H1 (cell line): ENCODE measurements around the gene MEX3D. TPM values are rescaled to one million over a fixed set of nuclear protein-coding genes. Genes with fewer than 3 reads are reported as not detected.

Source experiments
- CTCF ChIA-PET: fragments of 300-600 bp; sonication (Branson Sonifier 250); formaldehyde crosslinking; loops from one replicate; lab custom pipeline; 2021; ENCODE audit not compliant: partially characterized antibody; lab: Charles Lee
- POLR2A ChIA-PET: fragments of 300-600 bp; sonication (Branson Sonifier 250); formaldehyde crosslinking; loops from one replicate; lab custom pipeline; 2021; ENCODE audit warnings: inconsistent platforms; ENCODE audit not compliant: partially characterized antibody; lab: Charles Lee
- DNase-seq, 2 experiments: peaks; one replicate each; pipeline versions ENCODE4 v3.0.0 to v3.0.0-alpha.2; 2010 to 2022; ENCODE audit warnings: low spot score in 2 of 2, low read depth in 1 of 2, mixed read lengths in 1 of 2
- FAIRE-seq: peaks from 2 replicates; lab custom pipeline; 2011; peaks lifted over from hg19 to GRCh38; lab: Jason Lieb, UNC
- H2AFZ ChIP-seq: 2 replicates; pipeline ENCODE4 v1.8.1; 2012; ENCODE audit warnings: low read length, inconsistent platforms
- H2AK5ac ChIP-seq: 2 replicates; pipeline ENCODE4 v1.6.1; 2013; ENCODE audit warnings: low read depth, low read length
- H2BK120ac ChIP-seq: replicated peaks from 2 replicates; pipeline ENCODE3; 2013; ENCODE audit warnings: low read depth, low read length, inconsistent platforms
- H2BK12ac ChIP-seq: 2 replicates; pipeline ENCODE4 v1.6.1; 2013; ENCODE audit warnings: low read depth, low read length
- H2BK15ac ChIP-seq: 2 replicates; pipeline ENCODE4 v1.6.1; 2013; ENCODE audit warnings: low read length
- H2BK20ac ChIP-seq: 2 replicates; pipeline ENCODE4 v1.6.1; 2013; ENCODE audit warnings: low read length
- H2BK5ac ChIP-seq: 2 replicates; pipeline ENCODE4 v1.6.1; 2013; ENCODE audit warnings: low read depth, low read length
- H3K14ac ChIP-seq: 2 replicates; pipeline ENCODE4 v1.6.1; 2013; ENCODE audit warnings: inconsistent platforms; ENCODE audit not compliant: insufficient read length
- H3K18ac ChIP-seq: 2 replicates; pipeline ENCODE4 v1.6.1; 2013; ENCODE audit warnings: low read length; ENCODE audit errors: extremely low read depth
- H3K23ac ChIP-seq: 2 replicates; pipeline ENCODE4 v1.6.1; 2013; ENCODE audit warnings: inconsistent platforms; ENCODE audit not compliant: insufficient read length
- H3K23me2 ChIP-seq: 2 replicates; pipeline ENCODE4 v1.6.1; 2013; ENCODE audit warnings: low read depth, low read length
- H3K27ac ChIP-seq: 2 replicates; pipeline ENCODE4 v1.6.1; 2011; ENCODE audit warnings: low read depth, low read length, inconsistent platforms
- H3K27me3 ChIP-seq, 4 experiments: replicated peaks in 1 of 4; 1 replicate in 1 of 4; 2 replicates in 3 of 4; pipeline versions ENCODE4 v1.6.1 to v1.8.1; 2011 to 2013; ENCODE audit warnings: low read length in 3 of 4, mild to moderate bottlenecking in 3 of 4, inconsistent platforms in 2 of 4, mixed read lengths in 2 of 4, moderate library complexity in 1 of 4; ENCODE audit not compliant: control insufficient read depth in 3 of 4, insufficient read depth in 3 of 4; ENCODE audit errors: extremely low read depth in 1 of 4
- H3K36me3 ChIP-seq, 4 experiments: 2 replicates each; pipeline versions ENCODE4 v1.6.1 to v1.8.1; 2011 to 2013; ENCODE audit warnings: mild to moderate bottlenecking in 4 of 4, low read length in 3 of 4, moderate library complexity in 2 of 4, control low read depth in 1 of 4, inconsistent platforms in 1 of 4; ENCODE audit not compliant: insufficient read depth in 4 of 4, control insufficient read depth in 2 of 4
- H3K4ac ChIP-seq: replicated peaks from 2 replicates; pipeline ENCODE3; 2013; ENCODE audit warnings: low read length, low read depth, mixed read lengths, inconsistent platforms; ENCODE audit not compliant: insufficient read length
- H3K4me1 ChIP-seq, 4 experiments: replicated peaks in 1 of 4; 1 replicate in 1 of 4; 2 replicates in 3 of 4; pipeline versions ENCODE4 v1.6.1 to v1.8.1; 2011 to 2013; ENCODE audit warnings: low read length in 3 of 4, inconsistent platforms in 2 of 4, mixed read lengths in 1 of 4; ENCODE audit not compliant: insufficient read depth in 4 of 4, control insufficient read depth in 3 of 4
- H3K4me2 ChIP-seq, 2 experiments: 2 replicates each; pipeline versions ENCODE4 v1.6.1 to v1.8.1; 2011 to 2013; ENCODE audit warnings: low read depth in 2 of 2, low read length in 2 of 2, control low read depth in 1 of 2, inconsistent platforms in 1 of 2, mild to moderate bottlenecking in 1 of 2; ENCODE audit not compliant: insufficient read depth in 1 of 2
- H3K4me3 ChIP-seq, 4 experiments: fragments of 200-600, 300-600 bp in 1 of 4; sonication (generic), shearing (Covaris generic), sonication (Bioruptor Twin) in 1 of 4; 2 replicates each; pipeline versions ENCODE4 v1.5.1 to v1.8.1; 2011 to 2016; ENCODE audit warnings: low read length in 4 of 4, low read depth in 3 of 4, control low read depth in 2 of 4, inconsistent platforms in 2 of 4, mild to moderate bottlenecking in 2 of 4, mixed read lengths in 1 of 4, moderate library complexity in 1 of 4; ENCODE audit not compliant: insufficient read depth in 2 of 4; ENCODE audit errors: extremely low read depth in 1 of 4
- H3K56ac ChIP-seq: replicated peaks from 2 replicates; pipeline ENCODE3; 2013; ENCODE audit warnings: low read depth, mild to moderate bottlenecking, mixed read lengths, low read length, inconsistent platforms; ENCODE audit not compliant: insufficient read length
- H3K79me1 ChIP-seq: 2 replicates; pipeline ENCODE4 v1.6.1; 2013; ENCODE audit warnings: low read depth, low read length, control low read depth
- H3K79me2 ChIP-seq, 2 experiments: 2 replicates each; pipeline versions ENCODE4 v1.6.1 to v1.8.1; 2012 to 2013; ENCODE audit warnings: low read length in 2 of 2, mild to moderate bottlenecking in 2 of 2, inconsistent platforms in 1 of 2; ENCODE audit not compliant: insufficient read depth in 2 of 2, control insufficient read depth in 1 of 2
- H3K9ac ChIP-seq, 4 experiments: replicated peaks in 1 of 4; 1 replicate in 1 of 4; 2 replicates in 3 of 4; pipeline versions ENCODE4 v1.6.1 to v1.8.1; 2011 to 2013; ENCODE audit warnings: low read depth in 3 of 4, low read length in 3 of 4, control low read depth in 2 of 4, mild to moderate bottlenecking in 2 of 4, moderate library complexity in 2 of 4, inconsistent platforms in 1 of 4; ENCODE audit errors: extremely low read depth in 1 of 4
- H3K9me3 ChIP-seq, 2 experiments: 2 replicates each; pipeline versions ENCODE4 v1.6.1 to v1.8.1; 2012 to 2013; ENCODE audit warnings: mild to moderate bottlenecking in 2 of 2, moderate library complexity in 2 of 2, control low read depth in 1 of 2, inconsistent platforms in 1 of 2, low read depth in 1 of 2, low read length in 1 of 2, mixed read lengths in 1 of 2; ENCODE audit not compliant: insufficient read depth in 2 of 2
- H4K20me1 ChIP-seq, 2 experiments: replicated peaks in 1 of 2; 2 replicates each; pipeline versions ENCODE3 to v1.8.1; 2011 to 2013; ENCODE audit warnings: inconsistent platforms in 2 of 2, low read length in 2 of 2, mild to moderate bottlenecking in 1 of 2; ENCODE audit not compliant: insufficient read depth in 2 of 2, control insufficient read depth in 1 of 2
- H4K5ac ChIP-seq: 2 replicates; pipeline ENCODE4 v1.6.1; 2013; ENCODE audit warnings: low read length, low read depth, mixed read lengths, inconsistent platforms; ENCODE audit not compliant: insufficient read length
- H4K8ac ChIP-seq: 2 replicates; pipeline ENCODE4 v1.8.0; 2013; ENCODE audit warnings: mild to moderate bottlenecking, moderate library complexity, low read length, inconsistent platforms; ENCODE audit not compliant: insufficient read depth; ENCODE audit errors: extremely low read depth
- H4K91ac ChIP-seq: replicated peaks from 2 replicates; pipeline ENCODE3; 2013; ENCODE audit warnings: low read length, mixed read lengths, inconsistent platforms; ENCODE audit not compliant: insufficient read length
- CHD1 ChIP-seq: IDR thresholded peaks from 2 replicates; pipeline ENCODE4 v1.6.1; 2012; ENCODE audit warnings: low read depth, low read length, improper control_type of control experiment
- GABPA ChIP-seq: IDR thresholded peaks from 2 replicates; pipeline ENCODE4 v1.6.1; 2011; ENCODE audit warnings: mild to moderate bottlenecking, low read length, moderate library complexity, borderline replicate concordance; ENCODE audit not compliant: insufficient read depth
- HDAC6 ChIP-seq: IDR thresholded peaks from one replicate; pipeline ENCODE4 v1.7.1; 2012; ENCODE audit warnings: low read depth, mild to moderate bottlenecking, inconsistent platforms, low read length, moderate library complexity
- KDM1A ChIP-seq: fragments of 200-600, 300-600 bp; sonication (generic); IDR thresholded peaks from 2 replicates; pipeline ENCODE4 v1.7.1; 2016; ENCODE audit warnings: mild to moderate bottlenecking, low read length, borderline replicate concordance
- KDM5A ChIP-seq: fragments of 200-600 bp; IDR thresholded peaks from 2 replicates; pipeline ENCODE4 v1.7.1; 2012; ENCODE audit warnings: mild to moderate bottlenecking, low read length, inconsistent platforms, mixed read lengths
- PHF8 ChIP-seq: fragments of 200-600 bp; sonication (generic); conservative IDR thresholded peaks from 2 replicates; pipeline ENCODE4 v1.7.1; 2012; ENCODE audit warnings: low read depth, mild to moderate bottlenecking, inconsistent platforms, low read length, moderate library complexity
- SRF ChIP-seq: IDR thresholded peaks from 2 replicates; pipeline ENCODE4 v1.6.1; 2011; ENCODE audit warnings: mild to moderate bottlenecking, low read depth, low read length, moderate library complexity
- TAF1 ChIP-seq: IDR thresholded peaks from 2 replicates; pipeline ENCODE4 v1.6.1; 2011; ENCODE audit warnings: mild to moderate bottlenecking, low read depth, low read length
- ZNF274 ChIP-seq: IDR thresholded peaks from 2 replicates; pipeline ENCODE4 v1.7.0; 2012; ENCODE audit warnings: low read length, borderline replicate concordance; ENCODE audit errors: extremely low read depth
- WGBS, 2 experiments: shearing (Covaris generic) in 1 of 2; methylation state at CpG; one replicate each; pipeline versions ENCODE4 v1.1.6 to v1.1.7; 2013 to 2015; ENCODE audit warnings: low lambda C conversion rate in 2 of 2, mixed read lengths in 2 of 2, inconsistent platforms in 1 of 2, low coverage in 1 of 2, missing lambda C conversion rate in 1 of 2; ENCODE audit not compliant: insufficient replicate concordance in 2 of 2, insufficient coverage in 1 of 2, insufficient read length in 1 of 2; ENCODE audit errors: extremely low coverage in 1 of 2, missing lambda C conversion rate in 1 of 2; 5-methylcytosine and 5-hydroxymethylcytosine counted together
- polyA plus RNA-seq, 7 experiments: library from polyadenylated mRNA; depleted of rRNA in 3 of 7; stranded (reverse) in 5 of 7; unstranded in 2 of 7; fragments of >200 nt in 5 of 7; fragments of 200-250 nt in 2 of 7; gene quantifications; 1 replicate in 5 of 7; 2 replicates in 1 of 7; 4 replicates in 1 of 7; pipeline versions ENCODE4 v1.2.1 to v1.2.3, GENCODE V29; 2011 to 2013; ENCODE audit warnings: missing spikeins in 2 of 7, mixed read lengths in 2 of 7
- total RNA-seq: library from RNA; stranded (reverse); fragmentation: NEBNext Ultra II Directional; extraction: Animal tissue kit (Norgen Biotek cat#: 25700); gene quantifications from 2 replicates; pipeline ENCODE4 v1.2.1, GENCODE V29; 2021
- TF ChIP-seq, protein P1 (sequence below): IDR thresholded peaks from 2 replicates; pipeline ENCODE4 v1.6.1; 2012; ENCODE audit warnings: inconsistent platforms

The MEX3D gene
- total and polyA plus RNA-seq, 2 of the 8 experiments (the other 6 are each of a cell fraction or from before 2014, with no cell fraction given): 20.8 to 78.8 TPM

DNA sequence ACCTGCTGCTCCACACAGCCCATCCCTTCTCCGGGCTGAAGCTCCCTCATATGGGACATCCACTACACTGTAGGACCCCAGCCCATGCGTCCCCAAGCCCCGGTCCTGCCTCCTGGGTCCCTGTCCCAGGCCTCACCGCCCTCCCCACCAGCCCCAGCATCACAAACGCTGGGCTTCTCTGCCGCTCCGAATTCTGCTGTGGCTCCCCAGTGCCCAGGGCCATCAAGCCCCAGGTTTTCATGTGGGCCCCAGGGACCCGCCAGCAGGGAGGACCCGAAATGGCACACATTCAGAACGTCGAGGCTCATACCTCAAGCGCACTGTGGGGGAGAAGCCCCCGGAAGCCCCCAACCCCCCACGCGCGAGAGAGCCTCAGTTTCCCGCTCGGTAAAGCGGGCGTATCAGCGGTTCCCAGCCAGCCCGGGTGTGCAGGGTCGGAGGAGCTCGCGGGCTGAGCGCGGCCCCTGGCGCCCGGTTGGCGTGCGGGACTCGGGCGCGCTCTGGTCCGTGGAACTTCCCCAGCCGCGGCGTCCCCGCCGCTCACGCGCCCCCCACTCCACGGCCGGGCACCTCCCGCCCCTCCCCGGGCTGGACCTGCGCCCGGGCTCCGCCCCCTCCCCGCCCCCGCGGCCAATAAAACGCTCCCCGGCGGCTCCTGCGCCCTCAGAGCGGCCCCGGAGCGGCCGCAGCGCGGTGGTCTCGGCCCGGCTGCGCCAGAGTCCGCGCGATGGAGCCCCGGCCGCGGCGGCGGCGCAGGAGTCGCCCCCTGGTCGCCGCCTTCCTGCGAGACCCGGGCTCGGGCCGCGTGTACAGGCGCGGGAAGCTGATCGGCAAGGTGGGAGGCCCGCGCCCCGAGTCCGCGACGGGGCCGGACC lies 44.5 kb downstream of the MEX3D start, which contains the start of gene PLK5:
Gene PLK5, plus strand, starts transcription at position 666 of the 875 bp plus-strand sequence. CDS start 2,920 bp downstream, outside the sequence.
- Histone ChIP-seq H3K4me3 (peak within 1 kb of the TSS in 3 of 4 experiments; percentile 25 to 57 (median 35); a peak in 5 of 8 replicates), H2BK5ac (no peak within 1 kb of the TSS), H3K79me2 (no peaks in the 10 kb centered on the region), H4K91ac (no peak within 1 kb of the TSS), H4K20me1 (peaks cover 8 to 14% of the 10 kb centered on the region in 2 experiments), H3K4me1 (peaks cover 0 to 3% (median 1%) of the 10 kb centered on the region in 4 experiments; a peak in 3 of 7 replicates), H3K23ac (peak within 1 kb of the TSS; percentile 83), H2BK20ac (no peak within 1 kb of the TSS; the same call in 1 of the 2 replicates), H2AFZ (no peak within 1 kb of the TSS), H2BK12ac (peak within 1 kb of the TSS; percentile 40; the same call in 1 of the 2 replicates), H3K18ac (0 out of 2 replicates have a peak within 1 kb of the TSS, but pooled peaks have one; percentile 4), H3K9me3 (no peaks in the 10 kb centered on the region), H3K23me2 (peaks cover 8% of the 10 kb centered on the region; the same call in 1 of the 2 replicates), H3K4me2 (peak within 1 kb of the TSS; percentile 73 to 97), H3K14ac (no peak within 1 kb of the TSS), H3K56ac (peak within 1 kb of the TSS; percentile 30), H3K79me1 (no peaks in the 10 kb centered on the region), H4K8ac (peak within 1 kb of the TSS; percentile 68), H4K5ac (no peak within 1 kb of the TSS), H2BK15ac (peak within 1 kb of the TSS; percentile 77; the same call in 1 of the 2 replicates), H2AK5ac (peak within 1 kb of the TSS; percentile 94), H2BK120ac (no peak within 1 kb of the TSS), H3K27ac (no peak within 1 kb of the TSS), H3K4ac (peak within 1 kb of the TSS; percentile 98), H3K27me3 (peaks cover 19 to 34% (median 31%) of the 10 kb centered on the region in 4 experiments), H3K36me3 (no peaks in the 10 kb centered on the region; a peak in 1 of 8 replicates), H3K9ac (peak within 1 kb of the TSS in 1 of 4 experiments; percentile 57; a peak in 2 of 7 replicates)
- FAIRE-seq (no peak), DNase-seq (no peak)
- ChIA-PET CTCF (interaction anchor here (0.6 to 1.5 kb wide), 3 partner anchors 9 to 299 kb away, joined by 3 to 4 read pairs (median 3); no protein-coding TSS in a partner anchor), POLR2A (interaction anchor here (0.5 to 2.7 kb wide), 5 partner anchors 12 to 258 kb away, joined by 3 to 7 read pairs (median 4); partner anchors contain the start of gene MBD3)
- WGBS, 2 experiments: 20% methylated on average over 41 of the region's 92 CpGs; no CpG with 5 or more reads in 1 of the 2 experiments
- TF ChIP-seq SRF (no peak), CHD1 (no peak), KDM1A (peak; percentile 85; the same call in 1 of the 2 replicates), HDAC6 (no peak), GABPA (0 out of 2 replicates have a peak, but pooled peaks have one; percentile 9), PHF8 (peak; percentile 38; the same call in 1 of the 2 replicates), TAF1 (peak; percentile 84), ZNF274 (no peak), KDM5A (no peak)
- TF ChIP-seq, protein P1, sequence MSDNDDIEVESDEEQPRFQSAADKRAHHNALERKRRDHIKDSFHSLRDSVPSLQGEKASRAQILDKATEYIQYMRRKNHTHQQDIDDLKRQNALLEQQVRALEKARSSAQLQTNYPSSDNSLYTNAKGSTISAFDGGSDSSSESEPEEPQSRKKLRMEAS: no peak
